ENCODE results near the gene UBA3.

The UBA3 gene

DNA sequence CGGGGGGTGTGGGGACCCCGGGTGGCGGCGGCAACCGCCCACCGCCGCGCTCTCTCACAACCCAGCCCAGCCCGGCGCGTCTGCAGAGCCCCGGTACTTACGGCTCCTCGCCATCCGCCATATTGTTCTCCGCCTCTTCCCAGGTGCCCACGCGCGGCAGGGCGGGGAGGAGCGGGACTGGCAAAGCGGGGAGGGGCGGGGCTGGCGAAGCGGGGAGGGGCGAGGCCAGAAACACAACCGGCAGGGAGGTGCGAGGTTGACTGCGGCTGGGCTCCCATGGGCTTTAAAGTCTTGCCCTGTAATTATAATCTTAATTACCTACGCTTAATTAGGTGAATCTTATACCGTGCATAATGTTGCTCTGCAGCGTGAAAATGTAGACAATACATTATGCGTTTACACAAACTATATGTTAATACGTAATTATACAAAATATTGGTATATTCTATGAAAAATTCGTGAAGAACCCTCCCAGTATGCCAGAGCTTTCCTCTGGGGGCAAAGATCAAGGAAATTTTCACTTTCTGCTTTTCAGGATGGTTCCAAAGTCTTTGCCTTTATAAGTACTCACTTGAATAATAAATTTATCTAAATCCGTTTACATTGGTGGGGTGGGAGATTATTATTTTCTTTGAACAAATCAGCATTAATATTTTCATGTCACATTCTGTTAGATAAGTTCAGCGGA is at the start of gene UBA3:
Gene UBA3, minus strand, starts transcription at position 133 of the 688 bp plus-strand sequence. Its CDS starts 12 bp downstream, at position 121.
- DNase-seq = peak; percentile 86

DNA sequence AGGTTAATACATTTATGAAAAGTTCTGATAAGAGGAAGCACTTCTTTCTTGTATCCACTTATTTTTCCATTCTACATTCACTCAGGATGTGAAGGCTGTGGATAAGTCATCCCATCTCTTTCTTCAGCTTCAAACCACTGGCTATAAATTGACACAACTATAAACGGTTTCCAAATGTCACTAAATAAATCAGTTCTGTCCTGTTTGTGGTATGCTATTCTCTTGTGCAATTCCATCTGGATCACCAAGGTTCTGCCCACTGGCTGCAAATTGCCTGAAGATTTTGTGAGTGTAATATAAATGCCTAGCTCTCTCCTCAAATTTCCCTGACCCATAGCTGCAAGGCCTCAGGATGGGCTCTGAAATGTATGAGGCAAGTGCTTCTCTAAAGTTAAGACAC is 49.4 kb upstream of the UBA3 start:
- DNase-seq = no peak

DNA sequence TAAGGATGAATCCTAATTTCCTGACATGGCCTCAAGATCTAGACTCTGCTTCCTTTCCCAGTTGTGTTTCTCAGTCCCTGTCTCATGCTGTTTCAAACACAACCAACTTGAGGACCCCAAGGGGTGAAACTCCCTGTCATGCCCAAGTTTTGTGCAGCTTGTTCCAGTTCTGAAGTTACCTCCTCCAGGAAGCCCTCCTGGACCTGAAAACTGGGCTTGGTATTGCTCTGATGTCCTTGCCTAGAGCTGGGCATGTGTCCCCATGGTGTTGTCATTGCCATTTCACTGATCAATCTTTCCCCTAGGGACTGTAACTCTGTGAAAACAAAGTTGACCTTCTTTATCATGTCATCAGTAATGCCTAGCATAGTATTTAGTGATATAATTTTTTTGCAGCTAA is 48.3 kb upstream of the UBA3 start:
- DNase-seq = no peak

DNA sequence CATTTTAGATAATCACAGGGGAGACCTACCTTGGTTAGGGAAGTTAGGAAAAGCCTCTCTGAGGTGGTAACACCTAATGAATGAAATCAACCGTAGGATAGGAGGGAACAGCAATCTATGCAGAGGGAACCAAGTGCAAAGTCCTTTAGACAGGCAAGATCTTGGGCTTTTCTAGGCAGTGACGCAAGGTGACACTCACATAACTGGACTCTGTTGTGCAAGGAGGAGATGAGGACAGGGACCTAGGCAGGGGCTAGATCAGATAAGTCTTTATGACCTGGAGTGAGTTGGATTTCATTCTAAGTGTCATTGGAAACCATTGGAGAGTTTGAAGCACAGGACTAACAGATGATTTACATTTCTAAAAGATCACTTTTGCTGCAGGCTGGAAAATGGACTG is 46.8 kb upstream of the UBA3 start:
- DNase-seq = no peak

DNA sequence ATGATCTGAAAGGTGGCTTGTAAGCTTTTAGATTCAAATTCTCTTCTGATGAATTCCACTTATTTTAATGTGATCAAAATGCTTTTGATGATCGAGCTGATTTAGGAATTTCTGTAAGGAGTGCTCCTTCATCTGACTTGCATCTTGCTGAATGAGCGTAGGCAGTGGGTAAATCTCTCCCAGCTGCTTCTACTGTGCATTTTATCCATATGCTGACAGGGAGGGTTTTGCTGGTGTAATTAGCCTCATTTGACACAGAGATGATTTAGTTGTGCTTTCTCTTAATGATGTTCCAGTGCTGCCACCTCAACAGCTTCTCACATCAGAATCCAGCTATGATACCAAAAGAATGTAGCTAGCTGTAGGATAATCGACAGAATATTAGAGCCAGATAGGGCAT is 46.1 kb upstream of the UBA3 start:
- DNase-seq = no peak

DNA sequence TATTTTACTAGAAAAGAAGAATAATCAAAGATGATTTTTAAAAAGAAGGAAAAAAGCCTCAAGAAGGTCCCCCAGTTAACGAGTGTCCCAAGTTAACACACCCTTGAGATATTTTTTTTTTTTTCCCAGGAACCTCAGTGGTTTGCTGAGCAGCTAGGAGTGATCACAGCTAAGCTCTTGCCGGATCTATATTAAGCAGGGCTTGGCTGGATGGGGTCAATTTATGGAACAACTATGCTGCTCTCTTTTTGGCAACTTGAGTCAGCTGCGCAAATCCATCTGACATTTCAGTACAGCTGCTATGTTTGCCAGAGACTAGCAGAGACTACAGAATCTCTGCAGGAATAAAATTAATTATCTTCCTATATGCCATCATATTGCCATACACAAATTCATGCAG is 42.2 kb upstream of the UBA3 start, which contains the start of gene LMOD3:
Gene LMOD3, minus strand, starts transcription at position 193 of the 400 bp plus-strand sequence. CDS start 209 bp downstream, outside the sequence.
- DNase-seq = no peak

DNA sequence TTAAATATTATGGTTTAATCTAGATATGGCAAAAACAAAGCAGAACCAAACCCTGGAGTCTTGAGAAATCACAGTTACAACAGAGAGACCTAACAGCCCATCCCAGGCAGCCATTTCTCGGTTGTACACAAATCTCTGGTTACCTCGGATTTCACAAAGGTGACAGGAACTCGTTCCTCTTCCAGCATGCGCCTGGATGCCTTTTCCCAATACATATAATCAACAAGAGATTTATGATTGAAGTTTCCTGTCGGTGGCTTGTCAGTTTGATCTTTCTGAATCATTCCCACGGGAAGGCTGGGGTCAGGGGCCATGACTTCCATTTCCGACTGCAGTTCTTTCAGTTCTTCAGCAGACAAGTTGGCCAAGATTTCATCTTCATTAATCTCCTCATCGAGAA is 41.8 kb upstream of the UBA3 start:
- no peak for DNase-seq

DNA sequence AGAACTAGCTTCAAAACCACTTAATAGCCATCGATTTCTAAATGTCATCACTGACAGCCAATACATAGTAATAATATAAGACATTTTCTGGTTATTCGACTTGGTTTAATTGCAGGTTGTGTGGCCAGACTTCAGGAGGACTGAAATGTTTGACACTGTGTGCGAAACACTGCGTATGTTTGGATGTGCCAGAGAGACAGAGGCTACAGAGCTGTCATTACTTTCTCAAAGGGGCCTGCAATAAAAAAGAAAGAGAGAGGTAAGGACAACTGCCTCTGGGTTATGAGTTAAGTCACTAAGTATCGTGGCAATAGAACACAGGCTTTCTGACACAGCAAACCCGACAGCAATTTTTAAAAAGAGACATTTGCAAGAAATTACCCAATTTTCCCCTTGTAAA is 41.3 kb upstream of the UBA3 start:
- no peak for DNase-seq

DNA sequence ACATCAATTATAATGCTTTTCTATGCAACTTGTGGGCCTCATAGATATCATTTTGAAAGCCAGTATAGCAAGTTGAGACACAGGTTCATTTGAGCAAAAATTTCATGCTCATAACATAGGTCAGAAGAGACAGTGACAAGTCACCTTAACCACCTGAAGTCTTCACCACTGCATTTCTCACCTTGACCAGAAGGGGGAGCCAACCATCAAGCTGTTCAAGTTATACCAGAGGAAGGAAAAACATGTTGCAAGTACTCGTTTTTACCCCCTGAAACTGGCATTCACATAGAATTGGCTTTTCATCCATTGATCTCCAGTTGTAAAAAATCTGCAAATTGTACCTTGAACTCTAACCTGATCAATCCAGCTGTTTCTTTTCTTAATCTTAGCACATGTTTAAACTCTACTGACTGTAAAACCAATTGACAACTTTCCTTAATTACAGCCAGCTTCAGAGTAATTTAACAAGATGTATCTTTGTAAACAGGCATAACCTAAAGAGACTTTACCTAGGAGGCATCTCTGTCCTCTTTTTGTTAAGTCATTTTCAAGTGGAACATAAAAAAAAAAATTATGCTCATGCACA is 40.8 kb upstream of the UBA3 start:
- DNase-seq = peak; percentile 19

DNA sequence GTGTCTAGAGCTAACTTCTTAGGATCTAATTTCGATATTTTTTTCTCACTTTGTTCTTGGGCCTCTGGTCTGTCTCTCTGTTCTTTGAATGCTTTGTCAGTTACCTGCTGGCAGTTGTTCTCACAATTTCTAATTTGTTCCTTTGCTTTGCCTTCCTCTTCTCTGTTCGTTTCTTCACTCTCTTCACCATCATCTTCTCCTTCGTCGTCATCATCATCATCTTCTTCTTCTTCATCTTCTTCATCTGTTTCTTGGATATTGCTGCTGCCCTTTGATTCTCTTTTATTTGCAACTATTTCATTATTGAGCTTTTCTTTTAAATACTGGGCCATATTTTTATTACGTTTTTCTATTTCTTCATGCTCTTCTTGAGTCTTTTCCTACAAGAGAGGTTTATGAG is 39.5 kb upstream of the UBA3 start:
- no peak for DNase-seq

DNA sequence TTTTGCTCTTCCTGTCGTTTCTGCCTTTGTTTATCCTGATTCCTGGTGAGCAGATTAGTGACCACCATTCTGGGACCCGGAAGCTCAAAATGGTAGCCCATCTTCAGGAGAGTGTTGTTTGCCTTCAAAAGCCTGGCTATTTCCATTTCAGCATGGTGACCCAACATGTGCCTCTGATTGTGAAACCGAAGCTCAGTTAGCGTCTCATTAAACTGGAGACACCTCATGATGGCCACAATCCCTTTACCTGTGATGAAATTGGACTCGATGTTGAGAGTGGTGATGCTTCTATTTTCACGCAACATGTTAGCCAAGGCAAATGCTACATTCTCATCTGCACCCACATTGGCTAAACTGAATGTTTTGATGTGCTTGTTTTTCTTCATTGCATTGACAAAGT is 39.0 kb upstream of the UBA3 start:
- no peak for DNase-seq

DNA sequence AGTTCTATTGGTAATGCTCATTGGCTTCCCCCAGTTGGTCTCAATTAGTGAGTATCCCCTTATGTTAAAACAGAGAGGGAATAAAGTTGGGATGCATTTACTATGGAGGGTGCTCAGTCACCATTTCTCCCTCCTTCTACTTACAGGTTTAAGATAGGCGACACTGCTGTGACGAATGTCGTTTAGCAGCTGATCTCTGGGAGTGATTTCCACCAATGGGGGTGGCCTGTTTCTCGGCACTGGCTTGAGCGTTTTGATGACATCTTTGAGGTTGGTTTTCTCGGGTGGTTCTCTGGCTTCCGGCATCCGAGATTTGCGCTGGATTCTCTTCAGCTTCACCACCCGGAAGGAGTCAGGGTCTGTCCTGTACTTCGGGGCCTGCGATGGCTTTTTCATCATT is 38.4 kb upstream of the UBA3 start:
- DNase-seq = no peak

DNA sequence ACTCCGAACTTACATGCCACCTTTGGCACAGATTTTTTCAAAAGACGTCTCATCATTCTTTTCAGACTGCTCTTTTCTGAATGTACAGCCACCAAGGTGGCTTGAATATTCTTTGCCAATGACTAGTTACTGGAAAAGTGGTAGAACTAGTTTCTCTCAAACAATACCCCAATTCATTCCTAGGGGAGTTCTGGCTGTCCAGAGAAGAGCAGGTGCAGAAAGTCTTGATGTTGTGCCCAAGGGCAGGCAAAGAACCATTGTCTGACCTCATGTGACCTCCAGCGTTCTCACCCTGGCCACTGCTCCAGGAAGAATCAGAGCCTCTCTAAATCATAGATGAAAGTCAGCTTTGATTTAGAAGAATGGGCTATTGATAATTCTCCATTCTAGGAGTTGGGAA is 36.7 kb upstream of the UBA3 start:
- DNase-seq = no peak

DNA sequence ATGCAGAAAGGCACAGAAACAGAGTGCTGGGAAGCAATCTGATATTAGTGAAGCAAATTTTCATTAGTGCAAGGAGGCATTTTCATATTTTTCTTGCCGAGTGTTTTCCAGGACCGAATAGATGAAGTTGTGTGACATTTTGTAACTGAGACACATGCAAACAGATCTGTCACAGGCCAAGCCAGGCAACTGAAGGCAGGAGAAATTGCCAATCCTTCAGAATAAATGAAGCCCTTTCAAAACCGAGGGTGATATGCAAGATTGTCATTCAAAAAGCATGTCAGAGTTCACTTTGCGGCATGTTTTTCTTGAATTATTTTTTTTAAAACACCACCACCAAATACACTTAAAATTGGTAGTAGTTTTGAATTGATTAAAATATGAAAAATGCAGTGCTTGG is 36.0 kb upstream of the UBA3 start:
- DNase-seq = no peak

DNA sequence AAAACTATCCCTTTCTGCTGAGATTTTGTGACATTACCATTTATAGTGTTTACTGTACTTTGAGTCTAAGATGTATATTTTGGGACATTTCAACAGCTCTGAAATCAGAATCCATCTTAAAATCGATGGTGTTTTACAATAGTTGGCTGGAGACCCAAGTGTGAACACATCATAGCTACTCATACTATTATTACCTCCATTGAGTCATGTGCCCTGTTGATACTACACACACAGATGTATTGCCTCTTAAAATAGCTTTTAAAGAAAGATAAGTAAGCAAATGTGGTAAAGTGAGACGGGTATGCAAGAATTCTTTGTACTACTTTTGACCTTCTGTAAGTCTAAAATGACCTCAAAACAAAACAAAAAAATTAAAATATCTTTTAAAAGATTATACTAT is 35.6 kb upstream of the UBA3 start:
- no peak for DNase-seq

DNA sequence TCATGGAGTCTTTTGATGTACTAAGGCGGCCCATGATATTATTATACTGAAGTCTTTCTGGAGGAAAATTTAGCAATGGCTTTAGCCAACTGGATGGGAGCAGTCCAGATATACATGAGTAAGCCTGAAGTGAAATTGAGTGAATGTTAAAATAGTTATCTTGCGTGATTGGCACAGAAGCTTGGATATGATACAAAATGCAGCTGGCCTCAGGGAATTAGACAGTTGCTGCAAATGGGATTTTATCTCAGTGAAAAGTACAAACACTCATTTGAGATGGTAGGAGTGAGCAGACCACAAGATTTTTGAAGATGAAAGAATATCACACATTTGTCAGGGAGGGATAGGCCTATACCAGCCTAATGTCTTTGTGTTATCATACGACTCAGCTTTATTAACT is 33.4 kb upstream of the UBA3 start:
- no peak for DNase-seq

DNA sequence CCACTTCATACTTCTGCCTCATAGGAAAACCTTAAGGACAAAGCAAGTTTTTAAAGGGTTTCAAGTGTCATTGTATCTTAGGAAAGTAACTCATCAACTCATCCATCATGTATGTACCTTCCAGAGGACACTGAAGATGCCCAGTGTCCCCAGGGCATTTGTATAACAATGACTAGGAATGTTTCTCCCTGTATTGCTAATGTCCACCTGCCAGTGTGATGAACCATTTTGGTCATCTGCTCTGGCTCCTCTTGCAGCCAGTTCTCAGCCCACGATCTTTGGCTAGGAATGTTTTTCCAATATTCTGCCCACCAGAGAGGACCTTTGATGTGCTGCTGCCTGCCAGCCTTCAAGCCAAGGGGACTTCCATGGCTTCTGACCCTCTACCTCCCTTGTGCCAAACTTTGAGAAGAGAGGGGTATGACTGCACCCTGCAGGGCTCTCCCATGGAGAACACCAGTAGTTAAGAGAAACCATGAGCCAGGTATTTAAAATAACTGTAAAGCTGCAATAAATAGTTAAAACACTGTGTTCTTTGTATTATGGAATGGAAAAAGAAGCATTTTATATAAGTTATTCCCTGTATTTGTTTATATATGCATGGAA is 30.9 kb upstream of the UBA3 start:
- no peak for DNase-seq

DNA sequence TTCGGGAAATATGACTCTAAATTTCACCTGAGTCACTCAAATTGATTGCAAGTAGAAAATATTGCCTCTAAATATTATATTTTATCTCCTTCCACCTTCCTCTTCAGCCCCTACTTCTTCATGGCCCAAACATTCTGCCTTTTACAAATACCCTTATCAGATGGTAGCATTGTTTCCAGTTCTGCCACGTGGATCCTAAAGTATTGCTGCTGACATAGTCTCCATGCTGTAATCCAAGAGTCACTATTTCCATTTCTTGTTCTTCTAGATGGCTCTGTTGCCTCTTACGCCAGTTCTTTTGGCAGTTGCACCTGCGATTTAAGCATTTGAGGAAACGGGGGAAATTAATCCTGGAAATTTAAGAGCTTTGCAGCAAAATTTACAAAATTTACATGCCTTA is 28.6 kb upstream of the UBA3 start:
- no peak for DNase-seq

DNA sequence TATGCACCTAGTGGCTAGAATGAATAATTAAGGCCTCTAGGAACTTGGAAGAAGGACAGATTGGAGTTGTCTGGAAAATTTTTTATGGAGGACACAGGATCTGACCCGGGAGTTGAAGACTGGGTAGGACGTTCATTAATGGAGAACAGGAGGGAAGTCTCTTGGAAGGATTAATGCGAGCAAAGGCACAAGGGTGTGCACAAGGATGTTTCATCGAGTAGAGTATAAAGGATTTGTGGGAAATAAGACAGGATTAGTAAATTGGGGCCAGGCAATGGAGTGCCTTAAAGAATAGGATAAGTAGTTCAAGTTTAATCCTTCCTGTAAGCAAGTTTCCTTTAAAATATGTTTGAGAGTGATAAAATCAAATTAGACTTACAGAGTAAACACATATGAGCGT is 27.7 kb upstream of the UBA3 start:
- DNase-seq = no peak

DNA sequence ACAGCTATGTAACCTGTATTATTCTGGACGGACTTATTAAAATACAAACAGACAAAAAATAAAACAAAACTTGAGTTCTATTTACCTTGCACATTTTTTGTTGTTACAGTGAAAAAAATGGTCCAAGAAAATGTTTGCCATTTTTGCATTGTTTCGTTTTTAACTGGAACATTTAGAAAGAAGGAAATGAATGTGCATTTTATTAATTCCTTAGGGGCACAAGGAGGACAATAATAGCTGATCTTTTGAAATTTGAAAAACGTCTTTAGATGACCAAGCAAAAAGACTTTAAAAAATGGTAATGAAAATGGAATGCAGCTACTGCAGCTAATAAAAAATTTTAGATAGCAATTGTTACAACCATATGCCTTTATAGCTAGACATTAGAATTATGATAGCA is 25.2 kb upstream of the UBA3 start:
- DNase-seq = no peak

DNA sequence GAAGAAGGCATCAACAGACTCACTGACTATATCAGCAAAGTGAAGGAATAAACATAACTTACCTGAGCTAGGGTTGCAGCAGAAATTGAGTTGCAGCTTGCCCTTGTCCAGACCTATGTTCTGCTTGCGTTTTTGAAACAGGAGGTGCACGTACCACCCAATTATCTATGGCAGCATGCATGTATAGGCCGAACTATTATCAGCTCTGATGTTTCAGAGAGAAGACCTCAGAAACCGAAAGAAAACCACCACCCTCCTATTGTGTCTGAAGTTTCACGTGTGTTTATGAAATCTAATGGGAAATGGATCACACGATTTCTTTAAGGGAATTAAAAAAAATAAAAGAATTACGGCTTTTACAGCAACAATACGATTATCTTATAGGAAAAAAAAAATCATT is 24.4 kb upstream of the UBA3 start:
- no peak for DNase-seq

DNA sequence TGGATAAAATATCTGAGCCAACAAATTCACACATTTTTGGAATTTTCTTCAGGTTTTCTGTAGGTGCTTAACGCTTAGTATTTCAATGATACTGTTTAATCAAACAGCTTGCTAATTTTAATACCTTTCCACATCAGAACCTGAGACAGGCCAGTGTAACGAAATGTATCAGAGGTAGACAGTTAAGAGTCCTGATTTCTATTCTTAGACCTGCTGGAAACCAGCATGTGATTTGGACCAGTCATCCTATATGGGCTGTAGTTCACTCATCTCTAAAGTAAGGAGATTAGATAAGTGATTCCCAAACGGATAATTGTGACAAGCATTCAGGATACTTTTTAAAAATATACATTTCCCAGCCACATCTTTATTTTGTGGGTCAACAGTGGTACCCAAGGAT is 23.0 kb upstream of the UBA3 start:
- DNase-seq = no peak

DNA sequence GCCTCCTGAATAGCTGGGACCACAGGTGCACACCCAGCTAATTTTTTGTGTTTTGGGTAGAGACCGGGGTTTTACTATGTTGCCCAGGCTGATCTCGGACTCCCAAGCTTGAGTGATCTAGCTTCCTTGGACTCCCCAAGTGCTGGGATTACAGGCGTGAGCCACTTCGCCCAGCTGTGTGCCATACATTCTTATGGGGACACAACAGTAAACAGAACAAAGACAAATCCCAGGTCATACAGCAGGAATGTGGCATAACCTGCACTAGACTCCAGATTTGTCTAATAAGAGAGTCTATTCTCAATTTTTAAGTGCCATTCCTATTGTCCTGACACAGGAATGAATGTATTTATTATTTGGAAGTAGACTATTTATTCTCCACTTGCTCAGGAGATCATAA is 22.2 kb upstream of the UBA3 start:
- DNase-seq = no peak

DNA sequence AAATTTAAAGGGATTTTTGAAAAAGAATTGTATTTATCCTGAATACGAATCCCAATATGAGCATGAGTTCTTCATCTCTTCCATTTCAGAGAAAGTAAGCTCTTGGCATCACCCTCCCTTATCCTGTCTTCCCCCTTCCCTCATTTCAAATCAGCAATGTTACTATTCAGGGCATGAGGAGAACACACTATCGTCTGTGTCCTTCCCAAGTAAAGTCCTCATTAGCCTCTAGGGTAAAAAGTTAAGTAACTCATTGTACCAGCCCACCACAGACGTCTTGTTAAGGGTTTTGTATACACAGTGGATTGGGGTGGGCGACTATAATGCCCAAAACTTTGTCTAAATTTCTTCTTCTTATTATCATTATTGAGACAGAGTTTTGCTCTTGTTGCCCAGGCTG is 19.4 kb upstream of the UBA3 start:
- DNase-seq = no peak

All from amniotic stem cell (primary cell).